ENCODE results near the gene KRTAP5-5.

Gene KRTAP5-5

GRCh38 chr11:1652771-1653540 lies 23.4 kb downstream of the KRTAP5-5 start:
- Histone ChIP-seq H3K9ac (ENCODE audit: insufficient read length) (no peak overlapping the region), H3K4me3 (no peak overlapping the region), H3K36me3 (ENCODE audit: insufficient read depth, low read length) (no peaks in the 10 kb centered on the region), H3K9me3 (ENCODE audit: low read depth, low read length) (no peaks in the 10 kb centered on the region), H3K27ac (no peak overlapping the region)
- TF ChIP-seq FOXP2 (optimal IDR thresholded peaks at IDR 0.05; ENCODE audit: control extremely low read depth, extremely low read length, insufficient read depth) (no peak), EZH2 (IDR thresholded peaks at IDR 0.05) (no peak), POLR2AphosphoS5 (IDR thresholded peaks at IDR 0.05; ENCODE audit: borderline replicate concordance, low read depth, low read length) (no peak)
- DNase-seq (ENCODE audit: low read depth, low spot score): no peak

- TF ChIP-seq EZH2 (IDR thresholded peaks at IDR 0.05) (no peak), POLR2AphosphoS5 (IDR thresholded peaks at IDR 0.05; ENCODE audit: borderline replicate concordance, low read depth, low read length) (no peak), FOXP2 (optimal IDR thresholded peaks at IDR 0.05; ENCODE audit: control extremely low read depth, extremely low read length, insufficient read depth) (no peak)
- H3K36me3 ChIP-seq (ENCODE audit: insufficient read depth, low read length): no peaks in the 10 kb centered on the region
- H3K4me3 ChIP-seq: no peak overlapping the region
- no peaks in the 10 kb centered on the region for H3K9me3 ChIP-seq (ENCODE audit: low read depth, low read length)
- DNase-seq (ENCODE audit: low read depth, low spot score): no peak
- no peak overlapping the region for H3K27ac ChIP-seq
- H3K9ac ChIP-seq (ENCODE audit: insufficient read length): no peak overlapping the region
Measured at GRCh38 chr11:1653541-1654387, 24.2 kb downstream of the KRTAP5-5 start.

GRCh38 chr11:1654388-1655167 lies 25.0 kb downstream of the KRTAP5-5 start:
- TF ChIP-seq FOXP2 (optimal IDR thresholded peaks at IDR 0.05; ENCODE audit: control extremely low read depth, extremely low read length, insufficient read depth): no peak
- no peak for TF ChIP-seq POLR2AphosphoS5 (IDR thresholded peaks at IDR 0.05; ENCODE audit: borderline replicate concordance, low read depth, low read length)
- TF ChIP-seq EZH2 (IDR thresholded peaks at IDR 0.05): no peak
- no peaks in the 10 kb centered on the region for H3K9me3 ChIP-seq (ENCODE audit: low read depth, low read length)
- DNase-seq (ENCODE audit: low read depth, low spot score): no peak
- no peak overlapping the region for H3K9ac ChIP-seq (ENCODE audit: insufficient read length)
- H3K27ac ChIP-seq: no peak overlapping the region
- no peak overlapping the region for H3K4me3 ChIP-seq
- H3K36me3 ChIP-seq (ENCODE audit: insufficient read depth, low read length): no peaks in the 10 kb centered on the region

GRCh38 chr11:1655168-1656060 lies 25.8 kb downstream of the KRTAP5-5 start:
- H3K36me3 ChIP-seq (ENCODE audit: insufficient read depth, low read length): no peaks in the 10 kb centered on the region
- H3K9me3 ChIP-seq (ENCODE audit: low read depth, low read length): no peaks in the 10 kb centered on the region
- TF ChIP-seq POLR2AphosphoS5 (IDR thresholded peaks at IDR 0.05; ENCODE audit: borderline replicate concordance, low read depth, low read length): no peak
- no peak for TF ChIP-seq EZH2 (IDR thresholded peaks at IDR 0.05)
- no peak for TF ChIP-seq FOXP2 (optimal IDR thresholded peaks at IDR 0.05; ENCODE audit: control extremely low read depth, extremely low read length, insufficient read depth)
- no peak overlapping the region for H3K9ac ChIP-seq (ENCODE audit: insufficient read length)
- H3K27ac ChIP-seq: no peak overlapping the region
- H3K4me3 ChIP-seq: no peak overlapping the region
- DNase-seq (ENCODE audit: low read depth, low spot score): no peak

- TF ChIP-seq FOXP2 (optimal IDR thresholded peaks at IDR 0.05; ENCODE audit: control extremely low read depth, extremely low read length, insufficient read depth) (no peak), POLR2AphosphoS5 (IDR thresholded peaks at IDR 0.05; ENCODE audit: borderline replicate concordance, low read depth, low read length) (no peak), EZH2 (IDR thresholded peaks at IDR 0.05) (no peak)
- Histone ChIP-seq H3K36me3 (ENCODE audit: insufficient read depth, low read length) (no peaks in the 10 kb centered on the region), H3K4me3 (no peak overlapping the region), H3K27ac (no peak overlapping the region), H3K9ac (ENCODE audit: insufficient read length) (no peak overlapping the region), H3K9me3 (ENCODE audit: low read depth, low read length) (no peaks in the 10 kb centered on the region)
- DNase-seq (ENCODE audit: low read depth, low spot score): no peak
Measured at GRCh38 chr11:1656061-1656441, 26.5 kb downstream of the KRTAP5-5 start.

- DNase-seq (ENCODE audit: low read depth, low spot score): no peak
- Histone ChIP-seq H3K9ac (ENCODE audit: insufficient read length) (no peak overlapping the region), H3K4me3 (no peak overlapping the region), H3K9me3 (ENCODE audit: low read depth, low read length) (no peaks in the 10 kb centered on the region), H3K36me3 (ENCODE audit: insufficient read depth, low read length) (no peaks in the 10 kb centered on the region), H3K27ac (no peak overlapping the region)
- TF ChIP-seq POLR2AphosphoS5 (IDR thresholded peaks at IDR 0.05; ENCODE audit: borderline replicate concordance, low read depth, low read length): no peak
- no peak for TF ChIP-seq FOXP2 (optimal IDR thresholded peaks at IDR 0.05; ENCODE audit: control extremely low read depth, extremely low read length, insufficient read depth)
- no peak for TF ChIP-seq EZH2 (IDR thresholded peaks at IDR 0.05)
Measured at GRCh38 chr11:1656670-1657069, 27.1 kb downstream of the KRTAP5-5 start.

GRCh38 chr11:1659506-1659905 lies 29.9 kb downstream of the KRTAP5-5 start:
- no peak overlapping the region for H3K9ac ChIP-seq (ENCODE audit: insufficient read length)
- no peak overlapping the region for H3K27ac ChIP-seq
- no peak for DNase-seq (ENCODE audit: low read depth, low spot score)
- no peak overlapping the region for H3K4me3 ChIP-seq
- H3K36me3 ChIP-seq (ENCODE audit: insufficient read depth, low read length): no peaks in the 10 kb centered on the region
- H3K9me3 ChIP-seq (ENCODE audit: low read depth, low read length): no peaks in the 10 kb centered on the region
- TF ChIP-seq POLR2AphosphoS5 (IDR thresholded peaks at IDR 0.05; ENCODE audit: borderline replicate concordance, low read depth, low read length) (no peak), EZH2 (IDR thresholded peaks at IDR 0.05) (no peak), FOXP2 (optimal IDR thresholded peaks at IDR 0.05; ENCODE audit: control extremely low read depth, extremely low read length, insufficient read depth) (no peak)

Measured in SK-N-MC (cell line).